ENCODE measurements around the gene WNT6. TPM values are rescaled to one million over a fixed set of nuclear protein-coding genes. Genes with fewer than 3 reads are reported as not detected.

WNT6 gene
- total RNA-seq, 6 experiments from 2014 or later: not detected

- Mint-ChIP-seq H3K27ac (no peak overlapping the region), H3K4me3 (no peak overlapping the region), H3K9me3 (no peaks in the 10 kb centered on the region), H3K27me3 (ENCODE audit: insufficient read depth) (peaks cover 33% of the 10 kb centered on the region), H3K36me3 (ENCODE audit: low read depth) (no peaks in the 10 kb centered on the region), H3K4me1 (ENCODE audit: low read depth) (no peaks in the 10 kb centered on the region)
- TF ChIP-seq, protein P1, sequence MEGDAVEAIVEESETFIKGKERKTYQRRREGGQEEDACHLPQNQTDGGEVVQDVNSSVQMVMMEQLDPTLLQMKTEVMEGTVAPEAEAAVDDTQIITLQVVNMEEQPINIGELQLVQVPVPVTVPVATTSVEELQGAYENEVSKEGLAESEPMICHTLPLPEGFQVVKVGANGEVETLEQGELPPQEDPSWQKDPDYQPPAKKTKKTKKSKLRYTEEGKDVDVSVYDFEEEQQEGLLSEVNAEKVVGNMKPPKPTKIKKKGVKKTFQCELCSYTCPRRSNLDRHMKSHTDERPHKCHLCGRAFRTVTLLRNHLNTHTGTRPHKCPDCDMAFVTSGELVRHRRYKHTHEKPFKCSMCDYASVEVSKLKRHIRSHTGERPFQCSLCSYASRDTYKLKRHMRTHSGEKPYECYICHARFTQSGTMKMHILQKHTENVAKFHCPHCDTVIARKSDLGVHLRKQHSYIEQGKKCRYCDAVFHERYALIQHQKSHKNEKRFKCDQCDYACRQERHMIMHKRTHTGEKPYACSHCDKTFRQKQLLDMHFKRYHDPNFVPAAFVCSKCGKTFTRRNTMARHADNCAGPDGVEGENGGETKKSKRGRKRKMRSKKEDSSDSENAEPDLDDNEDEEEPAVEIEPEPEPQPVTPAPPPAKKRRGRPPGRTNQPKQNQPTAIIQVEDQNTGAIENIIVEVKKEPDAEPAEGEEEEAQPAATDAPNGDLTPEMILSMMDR (IDR thresholded peaks at IDR 0.05): no peak
- DNase-seq: no peak
Observed at GRCh38 chr2:218904176-218904575, 44.6 kb downstream of the WNT6 start.

DNA sequence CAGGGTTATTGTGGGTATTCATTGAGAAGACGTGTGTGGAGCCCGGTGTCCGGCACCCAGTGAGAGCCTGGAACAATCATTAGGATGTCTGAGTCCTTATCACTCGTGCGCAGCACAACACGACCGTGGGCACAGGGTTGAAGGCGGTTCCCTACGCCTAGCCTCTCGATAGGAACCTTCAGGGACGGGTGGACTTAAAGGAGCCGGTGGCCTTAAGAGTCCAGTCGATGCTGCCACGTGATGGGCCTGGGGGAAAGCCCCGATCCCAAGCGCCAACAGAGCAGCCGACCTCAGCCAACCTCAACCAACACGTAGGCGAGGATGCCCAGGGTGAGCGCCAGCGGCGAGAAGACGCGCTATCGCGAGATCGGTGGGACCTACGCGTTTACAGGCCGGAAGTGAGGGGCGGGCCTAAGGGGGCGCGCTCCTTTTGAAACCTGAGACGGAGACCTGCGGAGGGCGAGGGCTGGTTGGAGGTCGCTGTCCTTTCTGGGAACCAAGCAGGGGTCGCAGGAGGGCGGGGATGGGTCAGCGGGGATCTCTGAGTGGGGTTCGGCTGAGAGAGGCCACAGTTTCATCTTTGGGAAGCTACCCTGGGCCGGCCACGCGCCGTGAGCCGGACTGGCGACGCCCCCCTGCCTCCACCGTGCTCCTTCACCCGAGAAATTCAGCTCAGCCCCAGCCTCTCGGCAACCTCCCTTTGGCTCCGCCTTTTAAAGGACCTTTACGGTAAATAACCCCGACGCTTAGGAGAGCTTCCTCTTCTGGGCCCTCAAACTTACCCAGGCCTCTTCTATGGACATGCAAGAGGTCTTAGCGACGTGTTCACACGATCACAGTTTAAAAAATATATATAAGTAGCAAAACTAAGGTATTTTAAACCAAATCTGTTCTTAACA lies 49.4 kb downstream of the WNT6 start:
- H3K27ac Mint-ChIP-seq: no peak overlapping the region
- TF ChIP-seq, protein P1 (IDR thresholded peaks at IDR 0.05): no peak

DNA sequence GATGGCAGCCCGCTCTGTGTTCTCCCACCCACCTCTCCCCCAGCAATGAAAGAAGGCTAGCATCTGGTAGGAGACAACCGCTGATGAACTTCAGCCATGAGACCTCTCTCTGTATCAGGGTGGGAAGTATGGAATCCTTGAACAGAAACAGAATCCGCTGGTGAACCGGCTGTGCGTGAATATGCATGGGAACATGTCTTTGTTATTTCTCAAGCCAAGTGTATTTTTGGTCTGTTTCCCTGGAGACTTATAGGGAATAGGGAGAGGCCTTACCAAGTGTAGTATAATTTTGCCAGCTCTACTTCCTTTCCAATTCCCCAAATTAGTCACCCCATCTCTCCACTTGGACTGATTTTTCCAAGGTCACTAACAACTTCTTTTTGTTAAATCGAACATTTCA lies 51.1 kb downstream of the WNT6 start:
- no peaks in the 10 kb centered on the region for H3K36me3 Mint-ChIP-seq (ENCODE audit: low read depth)
- H3K9me3 Mint-ChIP-seq: no peaks in the 10 kb centered on the region
- H3K27ac Mint-ChIP-seq: no peak overlapping the region
- no peaks in the 10 kb centered on the region for H3K4me1 Mint-ChIP-seq (ENCODE audit: low read depth)
- H3K4me3 Mint-ChIP-seq: no peak overlapping the region
- H3K27me3 Mint-ChIP-seq (ENCODE audit: insufficient read depth): peaks cover 23% of the 10 kb centered on the region
- TF ChIP-seq, protein P1 (IDR thresholded peaks at IDR 0.05): no peak
- DNase-seq: no peak

More for the DNA sequence above, 49.4 kb downstream of the WNT6 start:
- no peaks in the 10 kb centered on the region for H3K36me3 Mint-ChIP-seq (ENCODE audit: low read depth)
- no peak overlapping the region; the same call in 1 of the 2 replicates for H3K4me3 Mint-ChIP-seq
- no peaks in the 10 kb centered on the region for H3K4me1 Mint-ChIP-seq (ENCODE audit: low read depth)
- peaks cover 29% of the 10 kb centered on the region for H3K27me3 Mint-ChIP-seq (ENCODE audit: insufficient read depth)
- no peaks in the 10 kb centered on the region for H3K9me3 Mint-ChIP-seq
- no peak for DNase-seq

DNA sequence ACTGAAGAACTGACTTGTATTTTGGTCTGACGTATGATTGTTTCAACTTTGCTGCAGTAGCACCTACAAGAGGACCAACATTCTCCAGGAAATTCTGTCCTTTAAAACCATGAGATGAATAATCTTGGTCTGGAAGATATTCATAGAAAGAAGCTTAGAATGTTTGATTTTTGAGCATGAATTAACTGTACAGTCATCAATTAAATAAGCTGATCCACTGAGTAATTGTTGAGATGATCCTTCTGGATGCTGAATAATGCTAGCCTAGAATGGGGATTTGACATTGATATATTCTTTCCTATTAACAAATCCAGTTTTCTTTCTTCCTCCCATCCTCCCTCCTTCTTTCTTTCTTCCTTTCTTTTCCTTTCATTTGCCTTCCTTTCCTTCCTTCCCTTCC lies 60.9 kb downstream of the WNT6 start:
- no peaks in the 10 kb centered on the region for H3K36me3 Mint-ChIP-seq (ENCODE audit: low read depth)
- no peaks in the 10 kb centered on the region for H3K4me1 Mint-ChIP-seq (ENCODE audit: low read depth)
- no peak overlapping the region for H3K4me3 Mint-ChIP-seq
- TF ChIP-seq, protein P1 (IDR thresholded peaks at IDR 0.05): no peak
- peaks cover 25% of the 10 kb centered on the region for H3K27me3 Mint-ChIP-seq (ENCODE audit: insufficient read depth)
- no peaks in the 10 kb centered on the region for H3K9me3 Mint-ChIP-seq
- DNase-seq: no peak
- H3K27ac Mint-ChIP-seq: no peak overlapping the region

Small RNAs within 50 kb of the gene (microRNA-seq; reads per million reads assigned to microRNA genes)
- not detected for gene MIR9500

Other genes starting within 250 kb of the WNT6 start
- 10 to 100 TPM; 21.2 to 24.9 (median 23.5) TPM for gene ZNF142, start 200.2 kb upstream of the WNT6 start, total RNA-seq (2021; fragmentation: NEBNext Ultra II Directional; extraction: Animal tissue kit (Norgen Biotek cat#: 25700))
- gene BCS1L, start 200.1 kb upstream of the WNT6 start, total RNA-seq (2021; fragmentation: NEBNext Ultra II Directional; extraction: Animal tissue kit (Norgen Biotek cat#: 25700)): 10 to 100 TPM; 32.9 to 43.5 (median 35.8) TPM
- 10 to 100 TPM; 32.7 to 47.9 (median 39.2) TPM for gene RNF25, start 187.8 kb upstream of the WNT6 start, total RNA-seq (2021; fragmentation: NEBNext Ultra II Directional; extraction: Animal tissue kit (Norgen Biotek cat#: 25700))
- 10 to 100 TPM; 20.0 to 31.0 (median 23.8) TPM for gene STK36, start 187.7 kb upstream of the WNT6 start, total RNA-seq (2021; fragmentation: NEBNext Ultra II Directional; extraction: Animal tissue kit (Norgen Biotek cat#: 25700))
- gene TTLL4, start 149.0 kb upstream of the WNT6 start, total RNA-seq (2021; fragmentation: NEBNext Ultra II Directional; extraction: Animal tissue kit (Norgen Biotek cat#: 25700)): 10 to 100 TPM; 16.1 to 19.6 (median 17.0) TPM
- gene CYP27A1, start 77.7 kb upstream of the WNT6 start, total RNA-seq (2021; fragmentation: NEBNext Ultra II Directional; extraction: Animal tissue kit (Norgen Biotek cat#: 25700)): under 1 TPM in 4 of 6 experiments, not detected in 2; 0.18 to 0.26 (median 0.21) TPM
- gene PRKAG3, start 28.0 kb upstream of the WNT6 start, total RNA-seq (2021; fragmentation: NEBNext Ultra II Directional; extraction: Animal tissue kit (Norgen Biotek cat#: 25700)): not detected
- not detected for gene WNT10A, start 21.0 kb downstream of the WNT6 start, total RNA-seq (2021; fragmentation: NEBNext Ultra II Directional; extraction: Animal tissue kit (Norgen Biotek cat#: 25700))
- gene CDK5R2, start 99.9 kb downstream of the WNT6 start, total RNA-seq (2021; fragmentation: NEBNext Ultra II Directional; extraction: Animal tissue kit (Norgen Biotek cat#: 25700)): under 1 TPM in 4 of 6 experiments, not detected in 2; 0.07 to 0.15 (median 0.08) TPM
- not detected for gene FEV, start 125.4 kb downstream of the WNT6 start, total RNA-seq (2021; fragmentation: NEBNext Ultra II Directional; extraction: Animal tissue kit (Norgen Biotek cat#: 25700))
- gene CRYBA2, start 133.6 kb downstream of the WNT6 start, total RNA-seq (2021; fragmentation: NEBNext Ultra II Directional; extraction: Animal tissue kit (Norgen Biotek cat#: 25700)): not detected
- gene CFAP65, start 181.7 kb downstream of the WNT6 start, total RNA-seq (2021; fragmentation: NEBNext Ultra II Directional; extraction: Animal tissue kit (Norgen Biotek cat#: 25700)): not detected
- not detected for gene IHH, start 201.1 kb downstream of the WNT6 start, total RNA-seq (2021; fragmentation: NEBNext Ultra II Directional; extraction: Animal tissue kit (Norgen Biotek cat#: 25700))

Data from HFFc6 (cell line).